ENCODE results near the gene FREM2.

Gene FREM2

GRCh38 chr13:38686577-38687245 is at the start of gene FREM2:
TSS of gene FREM2 (plus strand) at chr13:38687077. CDS start at chr13:38687345, 268 bp downstream.
- DNase-seq (ENCODE audit: low read depth in 2 of 2), result no peak

GRCh38 chr13:38637576-38637975 is 49.3 kb upstream of the FREM2 start:
- DNase-seq (ENCODE audit: low read depth in 2 of 2), result no peak

- no peak for DNase-seq (ENCODE audit: low read depth in 2 of 2)
These were observed 45.5 kb upstream of the FREM2 start for GRCh38 chr13:38641164-38641948.

- DNase-seq (ENCODE audit: low read depth in 2 of 2), result no peak
These were observed 39.6 kb upstream of the FREM2 start for GRCh38 chr13:38647312-38647711.

- no peak for DNase-seq (ENCODE audit: low read depth in 2 of 2)
These were observed 38.0 kb upstream of the FREM2 start for GRCh38 chr13:38648912-38649311.

GRCh38 chr13:38656699-38657098 is 30.2 kb upstream of the FREM2 start:
- no peak for DNase-seq (ENCODE audit: low read depth in 2 of 2)

- DNase-seq (ENCODE audit: low read depth in 2 of 2), result no peak
These were observed 29.7 kb upstream of the FREM2 start for GRCh38 chr13:38657191-38657590.

- no peak for DNase-seq (ENCODE audit: low read depth in 2 of 2)
These were observed 28.0 kb upstream of the FREM2 start for GRCh38 chr13:38658906-38659305.

- DNase-seq (ENCODE audit: low read depth in 2 of 2), result no peak
These were observed 25.7 kb upstream of the FREM2 start for GRCh38 chr13:38661010-38661675.

GRCh38 chr13:38662362-38662761 is 24.5 kb upstream of the FREM2 start:
- no peak for DNase-seq (ENCODE audit: low read depth in 2 of 2)

GRCh38 chr13:38664906-38665305 is 22.0 kb upstream of the FREM2 start:
- no peak for DNase-seq (ENCODE audit: low read depth in 2 of 2)

GRCh38 chr13:38667526-38668109 is 19.3 kb upstream of the FREM2 start:
- DNase-seq (ENCODE audit: low read depth in 2 of 2), result no peak

GRCh38 chr13:38669234-38669964 is 17.5 kb upstream of the FREM2 start:
- DNase-seq (ENCODE audit: low read depth in 2 of 2), result no peak

- no peak for DNase-seq (ENCODE audit: low read depth in 2 of 2)
These were observed 16.2 kb upstream of the FREM2 start for GRCh38 chr13:38670627-38671026.

GRCh38 chr13:38671980-38672379 is 14.9 kb upstream of the FREM2 start:
- DNase-seq (ENCODE audit: low read depth in 2 of 2), result no peak

- DNase-seq (ENCODE audit: low read depth in 2 of 2), result no peak
These were observed 12.7 kb upstream of the FREM2 start for GRCh38 chr13:38674208-38674607.

- DNase-seq (ENCODE audit: low read depth in 2 of 2), result no peak
These were observed 6.0 kb upstream of the FREM2 start for GRCh38 chr13:38680912-38681311.

GRCh38 chr13:38684714-38685113 is 2.2 kb upstream of the FREM2 start:
- no peak for DNase-seq (ENCODE audit: low read depth in 2 of 2)

GRCh38 chr13:38685431-38685830 is 1.4 kb upstream of the FREM2 start:
- DNase-seq (ENCODE audit: low read depth in 2 of 2), result no peak

GRCh38 chr13:38685974-38686576 is 802 bp upstream of the FREM2 start:
- no peak for DNase-seq (ENCODE audit: low read depth in 2 of 2)

All from stimulated activated CD4-positive, alpha-beta T cell treated with anti-CD3 and anti-CD28 coated beads, Interleukin-1b, Interleukin-23, amount 100 ng/mL, for 4 hours (primary cell).